Neural crest cell (in vitro differentiated cells): Measurements from ENCODE around the gene STX17. TPM values are rescaled to one million over a fixed set of nuclear protein-coding genes. Genes with fewer than 3 reads are reported as not detected.

ENCODE experiments used
- DNase-seq: peaks from one replicate; pipeline ENCODE4 v3.0.0; 2021; ENCODE audit warnings: low read depth, mixed read lengths, low spot score
- H3K27ac Mint-ChIP-seq: one replicate; pipeline ENCODE4 v1.8.0; 2021; ENCODE audit warnings: mild to moderate bottlenecking, mixed read lengths; ENCODE audit not compliant: unreplicated experiment
- H3K27me3 Mint-ChIP-seq: 2 replicates; pipeline ENCODE4 v1.8.0; 2021; ENCODE audit warnings: low read depth, mild to moderate bottlenecking, mixed read lengths
- H3K36me3 Mint-ChIP-seq: 2 replicates; pipeline ENCODE4 v1.8.0; 2021; ENCODE audit warnings: low read depth, mild to moderate bottlenecking, mixed read lengths
- H3K4me1 Mint-ChIP-seq: 2 replicates; pipeline ENCODE4 v1.8.0; 2021; ENCODE audit warnings: mixed read lengths
- H3K4me3 Mint-ChIP-seq: one replicate; pipeline ENCODE4 v1.8.0; 2021; ENCODE audit warnings: mild to moderate bottlenecking, mixed read lengths
- H3K9me3 Mint-ChIP-seq: 2 replicates; pipeline ENCODE4 v1.8.0; 2021; ENCODE audit warnings: mixed read lengths
- total RNA-seq: library from RNA; stranded (reverse); gene quantifications from 2 replicates; pipeline ENCODE4 v1.2.1, GENCODE V29; 2021
- TF ChIP-seq, protein P1 (sequence below): fragments of 200-600 bp; sonication (generic); conservative IDR thresholded peaks from 2 replicates; pipeline ENCODE4 v1.5.0; 2021; ENCODE audit warnings: antibody characterized with exemption, mild to moderate bottlenecking

STX17 gene
- total RNA-seq, 1 donor from 2014 or later = 24.3 TPM

- Mint-ChIP-seq H3K9me3 (no peaks in the 10 kb centered on the region), H3K4me1 (no peaks in the 10 kb centered on the region), H3K36me3 (no peaks in the 10 kb centered on the region), H3K27ac (no peak overlapping the region), H3K4me3 (no peak overlapping the region), H3K27me3 (no peaks in the 10 kb centered on the region)
- TF ChIP-seq, protein P1, sequence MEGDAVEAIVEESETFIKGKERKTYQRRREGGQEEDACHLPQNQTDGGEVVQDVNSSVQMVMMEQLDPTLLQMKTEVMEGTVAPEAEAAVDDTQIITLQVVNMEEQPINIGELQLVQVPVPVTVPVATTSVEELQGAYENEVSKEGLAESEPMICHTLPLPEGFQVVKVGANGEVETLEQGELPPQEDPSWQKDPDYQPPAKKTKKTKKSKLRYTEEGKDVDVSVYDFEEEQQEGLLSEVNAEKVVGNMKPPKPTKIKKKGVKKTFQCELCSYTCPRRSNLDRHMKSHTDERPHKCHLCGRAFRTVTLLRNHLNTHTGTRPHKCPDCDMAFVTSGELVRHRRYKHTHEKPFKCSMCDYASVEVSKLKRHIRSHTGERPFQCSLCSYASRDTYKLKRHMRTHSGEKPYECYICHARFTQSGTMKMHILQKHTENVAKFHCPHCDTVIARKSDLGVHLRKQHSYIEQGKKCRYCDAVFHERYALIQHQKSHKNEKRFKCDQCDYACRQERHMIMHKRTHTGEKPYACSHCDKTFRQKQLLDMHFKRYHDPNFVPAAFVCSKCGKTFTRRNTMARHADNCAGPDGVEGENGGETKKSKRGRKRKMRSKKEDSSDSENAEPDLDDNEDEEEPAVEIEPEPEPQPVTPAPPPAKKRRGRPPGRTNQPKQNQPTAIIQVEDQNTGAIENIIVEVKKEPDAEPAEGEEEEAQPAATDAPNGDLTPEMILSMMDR = no peak
- DNase-seq = no peak
Observed at GRCh38 chr9:99873943-99874584, 32.4 kb upstream of the STX17 start.

GRCh38 chr9:99876190-99876589 lies 30.3 kb upstream of the STX17 start:
- H3K4me1 Mint-ChIP-seq = no peaks in the 10 kb centered on the region
- DNase-seq = no peak
- H3K27me3 Mint-ChIP-seq = no peaks in the 10 kb centered on the region
- H3K27ac Mint-ChIP-seq = peak overlapping the region; percentile 9
- H3K9me3 Mint-ChIP-seq = peaks cover 3% of the 10 kb centered on the region
- H3K36me3 Mint-ChIP-seq = peaks cover 3% of the 10 kb centered on the region
- TF ChIP-seq, protein P1 = no peak
- H3K4me3 Mint-ChIP-seq = no peak overlapping the region

DNA sequence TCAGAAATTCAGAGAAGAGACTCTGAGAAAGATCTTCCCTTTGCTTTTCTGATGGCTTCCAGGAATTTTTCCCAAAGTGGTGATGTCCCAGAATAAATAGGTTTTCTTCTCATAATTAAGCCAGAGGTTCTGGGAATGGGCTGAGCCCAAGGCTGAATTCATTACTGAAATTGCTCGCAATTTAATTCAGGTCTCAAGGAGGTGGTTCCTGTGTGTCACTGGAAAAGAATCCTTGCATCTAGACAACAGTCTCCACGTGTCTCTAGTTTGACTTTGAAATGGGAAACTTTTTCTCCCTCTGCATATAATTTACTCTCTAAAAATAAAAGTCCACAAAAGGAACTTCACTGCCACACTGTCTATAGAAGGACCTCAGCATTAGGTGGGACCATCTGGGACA lies 27.8 kb upstream of the STX17 start:
- no peaks in the 10 kb centered on the region for H3K27me3 Mint-ChIP-seq
- H3K4me1 Mint-ChIP-seq = no peaks in the 10 kb centered on the region
- DNase-seq = no peak
- no peak overlapping the region for H3K4me3 Mint-ChIP-seq
- TF ChIP-seq, protein P1 = no peak
- peaks cover 3% of the 10 kb centered on the region for H3K9me3 Mint-ChIP-seq
- no peak overlapping the region for H3K27ac Mint-ChIP-seq
- peaks cover 3% of the 10 kb centered on the region for H3K36me3 Mint-ChIP-seq

DNA sequence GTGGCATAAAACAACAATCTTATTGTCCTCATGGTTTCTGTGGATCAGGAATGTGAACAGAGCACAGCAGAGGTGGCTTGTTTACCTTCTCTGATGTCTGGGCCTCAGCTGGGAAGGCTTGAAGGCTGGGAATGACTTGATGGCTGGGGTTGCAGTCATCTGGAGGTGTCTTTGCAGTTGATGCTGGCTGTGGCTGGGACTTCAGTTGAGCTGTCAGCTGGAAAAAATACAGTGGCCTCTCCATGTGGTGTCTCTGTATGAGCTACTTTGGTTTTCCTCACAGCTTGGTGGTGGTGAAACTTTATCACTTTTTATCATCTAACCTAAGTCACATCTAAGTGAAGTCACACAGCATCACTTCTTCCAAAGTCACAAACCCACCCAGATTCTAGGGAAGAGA lies 24.7 kb upstream of the STX17 start:
- no peaks in the 10 kb centered on the region for H3K4me1 Mint-ChIP-seq
- H3K4me3 Mint-ChIP-seq = no peak overlapping the region
- TF ChIP-seq, protein P1 = no peak
- no peak for DNase-seq
- H3K36me3 Mint-ChIP-seq = peaks cover 3% of the 10 kb centered on the region
- H3K27ac Mint-ChIP-seq = no peak overlapping the region
- peaks cover 3% of the 10 kb centered on the region for H3K9me3 Mint-ChIP-seq
- no peaks in the 10 kb centered on the region for H3K27me3 Mint-ChIP-seq

GRCh38 chr9:99885747-99886146 lies 20.7 kb upstream of the STX17 start:
- DNase-seq = no peak
- H3K27me3 Mint-ChIP-seq = no peaks in the 10 kb centered on the region
- no peaks in the 10 kb centered on the region for H3K9me3 Mint-ChIP-seq
- TF ChIP-seq, protein P1 = no peak
- no peaks in the 10 kb centered on the region for H3K36me3 Mint-ChIP-seq
- no peak overlapping the region for H3K27ac Mint-ChIP-seq
- H3K4me1 Mint-ChIP-seq = no peaks in the 10 kb centered on the region
- H3K4me3 Mint-ChIP-seq = no peak overlapping the region
